MCF 10A (cell line): ENCODE measurements around the gene HOTAIR. TPM values are rescaled to one million over a fixed set of nuclear protein-coding genes. Genes with fewer than 3 reads are reported as not detected.

Experiments
- BruUV-seq: library from RNA; stranded (reverse); fragments of 400-500 nt; replicated peaks from 2 replicates; lab custom pipeline; 2021; lab: Mats Ljungman, UMichigan
- CTCF ChIA-PET: fragments of 300-600 bp; sonication (Branson Sonifier 250); formaldehyde crosslinking; extraction: SDS; loops from one replicate; lab custom pipeline; 2021; ENCODE audit warnings: antibody characterized with exemption, inconsistent platforms; lab: Yijun Ruan, JAX
- POLR2A ChIA-PET: fragments of 300-600, 350-650 bp; sonication (Branson Sonifier 250); formaldehyde crosslinking; extraction: SDS; loops from one replicate; lab custom pipeline; 2020; ENCODE audit warnings: antibody characterized with exemption, inconsistent platforms; lab: Yijun Ruan, JAX
- DNase-seq: peaks from one replicate; pipeline ENCODE4 v3.0.0-alpha.2; 2018; ENCODE audit not compliant: unreplicated experiment
- H3K27ac Mint-ChIP-seq: one replicate; pipeline ENCODE4 v1.8.0; 2022; ENCODE audit warnings: mild to moderate bottlenecking, low read depth, mixed read lengths; ENCODE audit not compliant: unreplicated experiment
- H3K27me3 Mint-ChIP-seq: one replicate; pipeline ENCODE4 v1.8.0; 2022; ENCODE audit warnings: mixed read lengths; ENCODE audit not compliant: insufficient read depth, unreplicated experiment
- H3K36me3 Mint-ChIP-seq: one replicate; pipeline ENCODE4 v1.8.0; 2022; ENCODE audit warnings: mild to moderate bottlenecking, moderate library complexity, mixed read lengths; ENCODE audit not compliant: insufficient read depth, unreplicated experiment
- H3K4me1 Mint-ChIP-seq: one replicate; pipeline ENCODE4 v1.8.0; 2022; ENCODE audit warnings: mixed read lengths; ENCODE audit not compliant: insufficient read depth, unreplicated experiment
- H3K4me3 Mint-ChIP-seq: one replicate; pipeline ENCODE4 v1.8.0; 2022; ENCODE audit warnings: mild to moderate bottlenecking, moderate library complexity, mixed read lengths; ENCODE audit not compliant: unreplicated experiment
- H3K9me3 Mint-ChIP-seq: one replicate; pipeline ENCODE4 v1.8.0; 2022; ENCODE audit warnings: mixed read lengths; ENCODE audit not compliant: unreplicated experiment
- CTCF ChIP-seq: fragments of 200-600 bp; IDR thresholded peaks from one replicate; pipeline ENCODE4 v1.8.0; 2022; ENCODE audit warnings: antibody characterized with exemption, mild to moderate bottlenecking; ENCODE audit not compliant: unreplicated experiment
- intact Hi-C: fragments of 100-400 bp; cut with micrococcal nuclease; formaldehyde crosslinking; loops from 2 replicates; pipeline ENCODE4 v1.14.1; 2022
- total RNA-seq: library from RNA; stranded (reverse); gene quantifications from 2 replicates; pipeline ENCODE4 v1.2.3, GENCODE V29; 2022

Gene HOTAIR
- total RNA-seq, 1 experiment from 2014 or later = 2.0 TPM

GRCh38 chr12:54002915-54003389 is 28.2 kb upstream of the HOTAIR start:
- no peak for TF ChIP-seq CTCF
- ChIA-PET CTCF (interaction anchor here (0.9 to 12.4 kb wide), 7 partner anchors 30 to 213 kb away, joined by 3 to 200 read pairs (median 7); partner anchors contain the start of genes HOXC5 and SMUG1), POLR2A (interaction anchor here (0.9 kb wide), 1 partner anchor 199 kb away, joined by 4 read pairs; no protein-coding TSS in a partner anchor)
- no peak for DNase-seq
- no peaks in the 10 kb centered on the region for H3K9me3 Mint-ChIP-seq
- H3K4me3 Mint-ChIP-seq = no peak overlapping the region
- BruUV-seq = no TSS peak
- intact Hi-C loops = loop anchor here (10.0 kb wide), 1 partner anchor 362 kb away; the partner anchor contains the start of gene GPR84
- no peaks in the 10 kb centered on the region for H3K27me3 Mint-ChIP-seq
- no peak overlapping the region for H3K27ac Mint-ChIP-seq
- peaks cover 9% of the 10 kb centered on the region for H3K36me3 Mint-ChIP-seq
- peaks cover 16% of the 10 kb centered on the region for H3K4me1 Mint-ChIP-seq

- H3K9me3 Mint-ChIP-seq = no peaks in the 10 kb centered on the region
- no peaks in the 10 kb centered on the region for H3K27me3 Mint-ChIP-seq
- CTCF ChIA-PET = interaction anchor here (0.6 to 12.4 kb wide), 7 partner anchors 30 to 214 kb away, joined by 3 to 200 read pairs (median 6); partner anchors contain the start of gene HOXC5
- BruUV-seq = no TSS peak
- peaks cover 16% of the 10 kb centered on the region for H3K4me1 Mint-ChIP-seq
- no peak for DNase-seq
- intact Hi-C loops = loop anchor here (10.0 kb wide), 1 partner anchor 362 kb away; the partner anchor contains the start of gene GPR84
- TF ChIP-seq CTCF = no peak
- POLR2A ChIA-PET = interaction anchor here (1.2 to 1.4 kb wide), 2 partner anchors 14 to 187 kb away, joined by 4 read pairs; partner anchors contain the start of gene SMUG1
- H3K4me3 Mint-ChIP-seq = no peak overlapping the region
- H3K27ac Mint-ChIP-seq = peak overlapping the region; percentile 97
- H3K36me3 Mint-ChIP-seq = peaks cover 9% of the 10 kb centered on the region
Measured at GRCh38 chr12:54002278-54002914, 27.6 kb upstream of the HOTAIR start.

- DNase-seq = no peak
- H3K4me3 Mint-ChIP-seq = peak overlapping the region; percentile 89
- no TSS peak for BruUV-seq
- peak overlapping the region; percentile 97 for H3K27ac Mint-ChIP-seq
- intact Hi-C loops = loop anchor here (10.0 kb wide), 1 partner anchor 363 kb away; the partner anchor contains the start of gene GPR84
- POLR2A ChIA-PET = interaction anchor here (1.2 to 2.7 kb wide), 9 partner anchors 15 to 278 kb away, joined by 4 to 37 read pairs (median 11); partner anchors contain the start of genes CBX5, HNRNPA1, HOTAIR and HOXC11
- no peaks in the 10 kb centered on the region for H3K9me3 Mint-ChIP-seq
- TF ChIP-seq CTCF = no peak
- peaks cover 9% of the 10 kb centered on the region for H3K36me3 Mint-ChIP-seq
- no peaks in the 10 kb centered on the region for H3K27me3 Mint-ChIP-seq
- CTCF ChIA-PET = interaction anchor here (0.6 to 12.4 kb wide), 12 partner anchors 14 to 320 kb away, joined by 3 to 200 read pairs (median 6); partner anchors contain the start of gene HOXC5
- H3K4me1 Mint-ChIP-seq = peaks cover 16% of the 10 kb centered on the region
Measured at GRCh38 chr12:54001283-54002187, 26.8 kb upstream of the HOTAIR start.
